T-cell (primary cell): Measurements from ENCODE around the gene NT5DC2. TPM values are rescaled to one million over a fixed set of nuclear protein-coding genes. Genes with fewer than 3 reads are reported as not detected.
"Not testable (repeated sequence)": the region's sequence is repeated elsewhere in the genome, so short reads cannot be mapped to it uniquely, and the experiment has no call there.

Experiments used
- ATAC-seq, 4 experiments: fragments of 200-7000 bp in 3 of 4; fragments of 150-1000 bp in 1 of 4; cut with Tn5 transposase; replicated peaks in 1 of 4; 1 replicate in 3 of 4; 2 replicates in 1 of 4; pipeline ENCODE4 v1.10.0; 2021; ENCODE audit warnings: moderate library complexity in 3 of 4, mild to moderate bottlenecking in 2 of 4, moderate number of reproducible peaks in 1 of 4
- CTCF ChIA-PET, 2 donors: fragments of 300-600 bp; sonication (Branson Sonifier 250); formaldehyde crosslinking; loops; one replicate each; lab custom pipeline; 2022; ENCODE audit warnings: antibody characterized with exemption in 2 of 2; lab: Charles Lee
- POLR2A ChIA-PET, 2 donors: fragments of 300-600 bp; sonication (Branson Sonifier 250); formaldehyde crosslinking; loops; one replicate each; lab custom pipeline; 2022; ENCODE audit warnings: antibody characterized with exemption in 2 of 2; lab: Charles Lee
- DNase-seq, 35 experiments: peaks; one replicate each; pipeline versions ENCODE4 v3.0.0 to v3.0.0-alpha.2; 2013 to 2023
- H3K27ac ChIP-seq: one replicate; pipeline ENCODE4 v1.5.1; 2013; ENCODE audit warnings: low read length
- H3K27me3 ChIP-seq, 2 experiments: replicated peaks in 1 of 2; 1 replicate in 1 of 2; 2 replicates in 1 of 2; pipeline versions ENCODE4 v1.6.1 to v1.7.0; 2013; ENCODE audit warnings: low read length in 1 of 2, mixed read lengths in 1 of 2; ENCODE audit not compliant: control insufficient read depth in 2 of 2, insufficient read depth in 2 of 2; ENCODE audit errors: extremely low read depth in 1 of 2
- H3K36me3 ChIP-seq, 2 donors: 1 replicate in 1 of 2; 2 replicates in 1 of 2; pipeline versions ENCODE4 v1.6.1 to v1.7.0; 2013; ENCODE audit warnings: low read length in 1 of 2; ENCODE audit not compliant: control insufficient read depth in 2 of 2, insufficient read depth in 1 of 2; ENCODE audit errors: extremely low read depth in 1 of 2
- H3K4me1 ChIP-seq, 2 experiments: 1 replicate in 1 of 2; 2 replicates in 1 of 2; pipeline versions ENCODE4 v1.6.1 to v1.7.0; 2013; ENCODE audit warnings: low read length in 2 of 2, mixed read lengths in 1 of 2; ENCODE audit not compliant: insufficient read depth in 2 of 2, control insufficient read depth in 1 of 2; ENCODE audit errors: extremely low read depth in 1 of 2
- H3K4me3 ChIP-seq, 2 donors: 1 replicate in 1 of 2; 2 replicates in 1 of 2; pipeline versions ENCODE4 v1.5.1 to v1.7.0; 2013; ENCODE audit warnings: mild to moderate bottlenecking in 2 of 2, low read length in 1 of 2, moderate library complexity in 1 of 2; ENCODE audit not compliant: control insufficient read depth in 1 of 2; ENCODE audit errors: extremely low read depth in 1 of 2
- H3K9me3 ChIP-seq: 2 replicates; pipeline ENCODE4 v1.7.0; 2013
- H3K27ac Mint-ChIP-seq, 2 donors: one replicate each; pipeline ENCODE4 v1.8.0; 2020 to 2021; ENCODE audit warnings: mild to moderate bottlenecking in 2 of 2, mixed read lengths in 2 of 2
- H3K27me3 Mint-ChIP-seq, 2 donors: one replicate each; pipeline ENCODE4 v1.8.0; 2021 to 2022; ENCODE audit warnings: mixed read lengths in 2 of 2
- H3K36me3 Mint-ChIP-seq: one replicate; pipeline ENCODE4 v1.8.0; 2021; ENCODE audit warnings: mixed read lengths
- H3K4me1 Mint-ChIP-seq, 3 donors: one replicate each; pipeline ENCODE4 v1.8.0; 2020 to 2022; ENCODE audit warnings: mixed read lengths in 3 of 3, mild to moderate bottlenecking in 1 of 3
- H3K4me3 Mint-ChIP-seq, 3 donors: one replicate each; pipeline ENCODE4 v1.8.0; 2020 to 2022; ENCODE audit warnings: mild to moderate bottlenecking in 3 of 3, mixed read lengths in 3 of 3, moderate library complexity in 3 of 3
- H3K9me3 Mint-ChIP-seq, 3 donors: one replicate each; pipeline ENCODE4 v1.8.0; 2020 to 2022; ENCODE audit warnings: mixed read lengths in 3 of 3
- WGBS: methylation state at CpG from one replicate; pipeline ENCODE4 v1.1.5; 2013; ENCODE audit warnings: missing lambda C conversion rate; ENCODE audit not compliant: insufficient coverage; 5-methylcytosine and 5-hydroxymethylcytosine counted together
- total RNA-seq, 35 experiments: library from RNA in 6 of 35; stranded (reverse) in 6 of 35; fragments of 120-200 nt in 1 of 35; gene quantifications; one replicate each; pipeline versions ENCODE4 v1.2.1 to v1.2.4 and lab custom pipeline; 2013 to 2026

NT5DC2 gene
- total RNA-seq, 5 donors from 2014 or later (not counting 1 experiment from before 2014, with no cell fraction given): 1.9 to 10.9 (median 7.4) TPM

GRCh38 chr3:52526671-52527038 lies 7.0 kb downstream of the NT5DC2 start:
- H3K9me3 ChIP-seq, H3K9me3 Mint-ChIP-seq, H3K27ac Mint-ChIP-seq, H3K36me3 ChIP-seq, H3K4me1 ChIP-seq, H3K4me1 Mint-ChIP-seq, H3K27me3 Mint-ChIP-seq, POLR2A ChIA-PET, ATAC-seq, H3K4me3 Mint-ChIP-seq, H3K27ac ChIP-seq, H3K4me3 ChIP-seq, H3K27me3 ChIP-seq, H3K36me3 Mint-ChIP-seq, DNase-seq: not testable (repeated sequence)
- WGBS: 92% methylated on average over 2 of the region's 5 CpGs
- CTCF ChIA-PET: interaction anchor here in 1 of 2 donors (1.0 kb wide), 1 partner anchor 10 kb away, joined by 3 read pairs; the partner anchor contains the start of gene UQCC5

DNA sequence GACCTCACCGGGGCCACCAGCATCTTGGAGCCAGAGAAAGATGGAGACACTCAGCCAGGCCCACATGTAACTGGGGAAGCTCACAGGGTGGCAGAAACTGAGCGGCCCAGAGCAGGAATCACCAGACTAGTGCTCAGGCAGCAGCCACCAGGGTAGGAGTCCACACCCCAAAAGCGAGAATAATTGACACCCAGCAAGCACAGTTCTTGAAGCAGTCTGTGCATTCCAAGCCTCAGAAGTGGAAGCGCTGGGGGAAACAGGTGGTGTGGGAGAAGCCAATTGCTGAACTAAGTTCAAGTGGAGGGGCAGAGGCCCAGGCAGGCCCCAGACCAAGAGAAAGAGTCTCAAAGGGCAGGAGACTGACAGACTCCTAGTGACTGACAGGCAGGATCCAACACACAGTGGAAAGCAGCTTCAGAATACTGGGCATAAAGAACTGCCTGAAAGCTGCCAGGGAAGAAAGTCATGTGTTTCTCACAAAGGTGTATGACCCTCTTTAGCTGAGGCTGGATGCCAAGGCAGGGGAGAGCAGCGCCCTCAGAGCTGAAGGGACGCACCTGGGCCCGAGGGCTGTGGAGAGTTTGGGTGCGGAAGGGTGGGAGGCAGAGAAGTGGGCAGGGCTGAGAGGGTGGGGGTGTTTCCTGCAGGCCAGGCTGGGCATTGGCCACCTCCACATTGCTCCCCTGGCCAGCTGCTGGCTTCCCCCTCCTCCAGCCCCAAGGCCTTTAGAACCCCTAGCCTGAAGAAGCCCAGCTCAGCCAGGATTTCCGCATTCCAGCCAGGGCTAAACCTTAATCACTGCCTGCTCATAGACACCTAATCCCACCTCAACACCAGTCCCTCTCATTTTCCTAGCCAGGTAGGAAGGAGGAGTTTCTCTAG lies 7.7 kb downstream of the NT5DC2 start:
- H3K4me1 ChIP-seq: no peaks in the 10 kb centered on the region
- Mint-ChIP-seq H3K9me3 (no peaks in the 10 kb centered on the region), H3K4me3 (no peak overlapping the region), H3K27me3 (no peaks in the 10 kb centered on the region), H3K36me3 (no peaks in the 10 kb centered on the region), H3K27ac (no peak overlapping the region), H3K4me1 (no peaks in the 10 kb centered on the region)
- POLR2A ChIA-PET: no interaction called here
- ATAC-seq: no peak
- WGBS: 80% methylated on average over 5 of the region's 9 CpGs
- H3K27ac ChIP-seq: no peak overlapping the region
- no peaks in the 10 kb centered on the region for H3K36me3 ChIP-seq
- no peak overlapping the region for H3K4me3 ChIP-seq
- H3K9me3 ChIP-seq: no peaks in the 10 kb centered on the region
- no peak for DNase-seq
- H3K27me3 ChIP-seq: peaks cover 0 to 3% of the 10 kb centered on the region in 2 experiments
- CTCF ChIA-PET: no interaction called here

GRCh38 chr3:52524752-52525679 lies 8.6 kb downstream of the NT5DC2 start:
- peaks cover 0 to 3% of the 10 kb centered on the region in 2 experiments for H3K27me3 ChIP-seq
- H3K4me1 ChIP-seq: no peaks in the 10 kb centered on the region
- H3K27ac ChIP-seq: no peak overlapping the region
- CTCF ChIA-PET: no interaction called here
- 93% methylated on average over 18 of the region's 34 CpGs for WGBS
- Mint-ChIP-seq H3K9me3 (no peaks in the 10 kb centered on the region), H3K4me1 (no peaks in the 10 kb centered on the region), H3K27me3 (no peaks in the 10 kb centered on the region), H3K36me3 (no peaks in the 10 kb centered on the region), H3K4me3 (no peak overlapping the region), H3K27ac (no peak overlapping the region)
- no peak overlapping the region for H3K4me3 ChIP-seq
- no peaks in the 10 kb centered on the region for H3K9me3 ChIP-seq
- POLR2A ChIA-PET: no interaction called here
- no peaks in the 10 kb centered on the region for H3K36me3 ChIP-seq
- ATAC-seq (no peak), DNase-seq (no peak)

DNA sequence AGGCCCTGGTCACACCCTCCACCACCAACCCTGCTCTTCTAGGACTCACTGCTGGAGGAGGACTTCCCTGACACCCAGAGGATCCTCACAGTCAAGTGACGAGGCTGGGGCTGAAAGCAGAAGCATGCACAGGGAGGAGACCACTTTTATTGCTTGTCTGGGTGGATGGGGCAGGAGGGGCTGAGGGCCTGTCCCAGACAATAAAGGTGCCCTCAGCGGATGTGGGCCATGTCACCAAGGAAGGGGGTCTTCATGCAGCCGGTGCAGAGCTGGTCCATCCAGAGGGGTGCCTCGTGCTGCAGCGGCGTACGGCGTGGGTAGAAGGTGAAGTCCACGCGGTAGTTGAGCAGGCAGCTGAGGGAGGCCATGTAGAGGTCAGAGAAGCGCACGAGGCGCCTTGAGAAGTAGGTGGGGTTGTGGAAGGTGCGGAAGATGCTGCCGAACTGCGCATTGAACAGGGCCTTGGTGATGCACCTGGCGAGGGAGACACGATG lies 9.4 kb downstream of the NT5DC2 start:
- Histone ChIP-seq H3K9me3 (no peaks in the 10 kb centered on the region), H3K4me1 (no peaks in the 10 kb centered on the region), H3K27ac (no peak overlapping the region), H3K27me3 (peaks cover 0 to 3% of the 10 kb centered on the region in 2 experiments), H3K36me3 (no peaks in the 10 kb centered on the region), H3K4me3 (no peak overlapping the region)
- DNase-seq (no peak), ATAC-seq (no peak)
- WGBS: 93% methylated on average over 18 of the region's 18 CpGs
- POLR2A ChIA-PET: no interaction called here
- no peaks in the 10 kb centered on the region for H3K27me3 Mint-ChIP-seq
- H3K36me3 Mint-ChIP-seq: no peaks in the 10 kb centered on the region
- H3K4me1 Mint-ChIP-seq: no peaks in the 10 kb centered on the region
- no peaks in the 10 kb centered on the region for H3K9me3 Mint-ChIP-seq
- CTCF ChIA-PET: no interaction called here
- H3K4me3 Mint-ChIP-seq: no peak overlapping the region
- H3K27ac Mint-ChIP-seq: no peak overlapping the region

GRCh38 chr3:52523386-52524257 lies 10.0 kb downstream of the NT5DC2 start:
- CTCF ChIA-PET: no interaction called here
- H3K9me3 Mint-ChIP-seq: no peaks in the 10 kb centered on the region
- no peak overlapping the region for H3K27ac Mint-ChIP-seq
- 94% methylated on average over 18 of the region's 26 CpGs for WGBS
- no peaks in the 10 kb centered on the region for H3K36me3 Mint-ChIP-seq
- H3K4me1 Mint-ChIP-seq: no peaks in the 10 kb centered on the region
- ATAC-seq (no peak), DNase-seq (no peak)
- Histone ChIP-seq H3K9me3 (no peaks in the 10 kb centered on the region), H3K27me3 (peaks cover 0 to 3% of the 10 kb centered on the region in 2 experiments), H3K4me3 (no peak overlapping the region), H3K36me3 (no peaks in the 10 kb centered on the region), H3K4me1 (no peaks in the 10 kb centered on the region), H3K27ac (no peak overlapping the region)
- no peaks in the 10 kb centered on the region for H3K27me3 Mint-ChIP-seq
- POLR2A ChIA-PET: no interaction called here
- H3K4me3 Mint-ChIP-seq: no peak overlapping the region
